HG02610 (cell line): Measurements from ENCODE around the gene HIBCH.
A peak's percentile ranks its signal among the peaks of the same experiment; 100 is the strongest.

Experiments used
- ATAC-seq: cut with Tn5 transposase; IDR thresholded peaks from one replicate; pipeline ENCODE4 v1.9.1; 2021; ENCODE audit warnings: mild to moderate bottlenecking, moderate library complexity; ENCODE audit not compliant: unreplicated experiment

HIBCH gene

DNA sequence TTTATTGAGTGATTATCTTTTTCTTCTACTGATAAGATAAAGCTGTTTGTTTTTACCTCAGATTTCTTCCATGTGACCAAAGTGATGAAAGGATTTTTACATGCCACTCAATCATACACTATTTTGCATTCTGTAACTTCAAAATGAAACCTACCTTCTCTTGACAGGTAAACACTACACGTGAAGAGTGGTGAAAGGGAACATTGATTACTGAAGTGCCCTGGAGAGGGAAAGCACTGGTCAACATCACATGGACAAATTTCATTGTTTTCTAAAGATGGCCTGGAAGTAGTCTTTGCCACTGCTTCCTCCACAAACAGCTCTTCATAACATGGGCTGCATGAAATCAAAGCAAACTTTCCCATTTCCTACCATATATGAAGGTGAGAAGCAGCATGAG is 120.1 kb downstream of the HIBCH start:
- ATAC-seq, result no peak

DNA sequence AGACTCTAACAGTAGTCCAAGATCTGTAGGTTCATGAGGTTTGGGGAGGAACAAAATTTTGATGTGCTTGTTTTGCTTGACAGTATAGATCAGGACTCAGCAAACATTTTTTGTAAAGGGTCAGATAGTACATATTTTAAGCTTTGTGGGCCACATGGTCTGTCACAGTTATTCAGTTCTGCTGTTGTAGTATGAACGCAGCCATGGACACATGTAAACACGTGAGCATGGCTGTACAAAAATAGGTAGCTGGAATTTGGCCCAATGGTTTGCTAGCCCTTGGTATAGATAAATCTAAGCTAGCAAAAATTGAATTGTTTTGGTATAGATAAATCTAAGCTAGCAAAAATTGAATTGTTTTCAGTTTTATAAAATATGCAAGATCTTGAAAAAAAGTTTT is 120.5 kb downstream of the HIBCH start:
- no peak for ATAC-seq

DNA sequence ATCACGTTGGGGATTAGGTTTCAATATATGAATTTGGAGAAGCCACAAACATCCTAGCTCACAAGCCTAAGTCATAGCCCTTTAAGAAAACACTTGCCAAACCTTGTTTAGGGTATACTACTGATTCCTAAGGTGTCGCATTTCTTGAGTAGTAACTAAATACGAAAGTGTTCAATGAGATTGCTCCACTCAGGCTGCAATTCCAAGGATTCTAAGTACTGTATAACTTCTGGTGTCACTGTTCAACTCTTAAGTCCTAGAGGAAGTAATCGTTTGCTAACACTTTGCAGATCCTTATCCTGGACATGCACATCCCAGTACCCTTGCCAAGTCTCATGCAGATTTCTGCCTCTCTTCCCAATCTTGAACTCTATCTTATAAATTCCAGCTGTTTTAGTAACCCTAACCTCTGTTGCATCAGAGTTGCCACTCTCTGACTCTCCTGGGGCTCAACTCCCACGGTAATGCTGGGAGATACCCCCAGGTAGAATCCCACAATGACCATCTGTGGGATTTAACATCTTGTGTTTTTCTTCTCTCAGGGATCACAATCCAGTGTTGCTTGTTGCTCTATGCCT is 122.4 kb downstream of the HIBCH start:
- ATAC-seq, result no peak

DNA sequence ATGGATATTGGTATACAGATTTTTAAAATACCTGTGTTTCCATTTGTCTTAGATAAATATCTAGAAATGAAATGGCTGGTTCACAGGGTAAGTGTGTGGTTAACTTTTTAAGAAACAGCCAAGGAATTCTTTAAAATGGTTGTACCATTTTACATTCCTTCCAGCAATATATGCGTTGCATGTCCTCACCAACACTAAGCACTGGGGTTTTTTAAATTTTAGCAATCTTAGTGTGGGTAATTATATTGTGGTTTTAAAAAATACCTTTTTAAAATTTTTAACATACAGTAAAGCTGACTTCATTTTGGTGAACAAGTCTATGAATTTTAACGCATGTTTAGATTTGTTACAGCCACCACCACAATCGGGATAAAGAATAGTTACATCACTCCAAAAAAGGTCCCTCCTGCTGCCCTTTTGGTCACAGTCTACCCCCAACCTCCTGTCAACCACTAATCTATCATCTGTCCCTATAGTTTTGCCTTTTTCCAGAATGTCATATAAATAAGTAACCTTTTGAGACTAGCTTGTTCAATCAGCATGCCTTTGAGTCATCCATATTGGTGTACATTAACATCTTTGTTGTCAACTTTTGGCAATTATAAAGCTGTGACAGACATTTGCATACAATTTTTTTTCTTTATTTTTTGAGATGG is 129.0 kb downstream of the HIBCH start:
- no peak for ATAC-seq

DNA sequence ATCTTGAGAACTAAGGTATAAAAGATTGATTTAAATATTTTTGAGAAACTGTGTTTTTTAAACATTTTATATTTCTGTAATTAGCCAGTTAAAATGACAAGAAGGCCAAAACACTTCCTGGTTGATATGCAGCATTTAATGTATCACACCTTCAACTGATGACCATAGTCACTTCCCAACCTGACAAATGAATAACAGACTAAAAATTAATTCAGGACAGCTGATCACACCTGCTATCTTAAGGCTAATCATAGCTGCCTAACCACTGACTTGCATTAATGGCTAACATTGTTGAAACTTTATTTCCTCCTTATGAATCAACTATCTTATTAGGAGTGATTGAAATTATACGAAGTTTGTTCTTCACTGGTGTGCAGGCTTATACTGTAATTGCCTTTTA is 131.3 kb downstream of the HIBCH start:
- ATAC-seq, result no peak

DNA sequence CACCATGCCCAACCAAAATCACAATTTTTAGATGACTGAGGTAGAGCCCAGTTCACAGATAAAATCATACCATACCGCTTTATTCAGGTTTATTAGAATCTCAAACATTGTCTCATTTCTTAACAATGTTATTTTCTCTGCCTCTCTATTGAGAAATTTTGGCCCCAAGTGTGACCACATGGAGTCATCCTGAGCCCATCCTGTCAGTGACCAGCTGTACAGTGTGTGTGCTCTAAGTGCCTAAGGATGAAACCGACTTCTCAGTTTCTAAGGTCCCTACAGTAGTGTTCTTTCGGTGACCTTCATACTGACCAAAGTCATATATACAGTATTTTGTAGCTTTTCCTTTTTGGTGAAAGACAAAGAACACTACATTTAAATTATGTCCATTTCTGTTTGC is 133.4 kb downstream of the HIBCH start:
- no peak for ATAC-seq

DNA sequence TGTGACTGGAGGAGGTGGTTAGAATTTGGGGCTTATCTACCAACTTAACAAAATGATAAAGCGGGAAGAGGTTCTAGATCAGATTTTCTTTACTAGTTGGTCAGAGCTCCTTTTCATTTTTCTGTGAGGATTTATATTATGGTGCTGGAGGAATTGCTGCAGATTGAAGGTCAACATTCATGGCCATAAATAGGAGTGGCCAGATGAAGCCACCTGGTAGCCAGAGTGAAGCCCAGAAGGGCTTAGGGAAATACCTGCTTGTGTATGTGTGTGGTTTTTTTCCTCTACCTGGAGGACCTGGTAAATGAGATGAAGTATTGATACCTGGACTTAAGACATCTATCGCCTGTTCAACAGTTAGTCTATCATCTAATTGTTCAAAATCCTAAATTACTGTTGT is 134.2 kb downstream of the HIBCH start:
- ATAC-seq, result no peak

DNA sequence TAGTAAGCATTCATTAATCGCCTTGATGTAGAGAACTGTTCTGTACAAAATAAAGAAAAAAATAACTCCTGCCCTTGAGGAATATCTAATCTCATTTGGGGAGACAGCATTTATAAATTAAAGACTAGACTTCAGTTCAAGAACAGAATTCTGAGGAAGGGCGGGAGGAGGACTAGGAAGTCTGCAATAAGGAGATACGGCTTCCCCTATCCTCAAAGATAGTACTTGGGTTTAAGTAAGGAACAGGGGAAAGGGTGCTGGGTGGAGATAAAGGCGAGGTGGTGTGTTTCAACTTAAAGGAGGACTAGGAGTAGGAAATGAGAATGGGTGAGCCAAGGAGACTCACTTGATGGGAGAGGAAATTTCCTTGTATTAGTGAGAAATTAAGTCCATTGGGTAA is 135.2 kb downstream of the HIBCH start:
- no peak for ATAC-seq

DNA sequence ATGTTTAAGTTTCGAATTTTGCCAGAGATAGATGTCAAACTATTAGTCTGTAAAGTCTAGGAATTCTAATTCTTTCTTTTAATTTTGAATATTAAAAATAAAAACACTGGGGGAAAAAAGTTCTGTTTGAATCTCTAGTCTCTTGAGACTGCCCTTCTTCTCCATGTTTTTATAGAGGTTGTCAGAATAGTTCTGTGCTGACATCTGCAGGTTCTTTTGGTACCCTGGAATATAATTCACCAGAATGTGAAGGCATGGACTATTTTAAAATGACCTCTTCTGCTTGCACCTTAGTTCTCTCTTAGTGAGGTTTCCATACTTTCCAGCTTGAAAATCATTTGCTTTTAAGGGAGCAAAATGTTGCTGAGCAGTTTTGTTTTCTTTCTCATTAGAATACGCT is 136.1 kb downstream of the HIBCH start:
- no peak for ATAC-seq

DNA sequence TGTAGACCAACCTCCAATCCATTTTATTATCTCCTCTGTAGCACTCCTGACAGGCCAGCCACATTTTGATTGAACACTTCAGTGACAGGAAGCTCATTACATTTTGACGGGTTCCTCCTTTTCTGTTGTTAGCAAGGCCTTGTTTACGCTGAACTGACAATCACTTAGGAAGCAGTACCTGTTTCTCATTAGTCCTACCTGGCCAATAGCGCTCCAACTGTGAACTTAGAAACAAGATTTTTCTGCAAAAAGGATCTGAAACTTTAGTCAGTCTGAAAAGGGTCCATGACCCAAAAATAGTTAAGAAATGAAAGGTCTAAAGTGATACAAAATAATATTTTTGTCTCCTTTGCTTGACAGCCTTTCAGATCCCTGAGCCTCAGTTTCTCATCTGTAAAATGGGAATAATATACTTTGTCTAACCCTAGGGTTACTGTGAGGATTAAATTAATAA is 137.5 kb downstream of the HIBCH start:
- no peak for ATAC-seq

DNA sequence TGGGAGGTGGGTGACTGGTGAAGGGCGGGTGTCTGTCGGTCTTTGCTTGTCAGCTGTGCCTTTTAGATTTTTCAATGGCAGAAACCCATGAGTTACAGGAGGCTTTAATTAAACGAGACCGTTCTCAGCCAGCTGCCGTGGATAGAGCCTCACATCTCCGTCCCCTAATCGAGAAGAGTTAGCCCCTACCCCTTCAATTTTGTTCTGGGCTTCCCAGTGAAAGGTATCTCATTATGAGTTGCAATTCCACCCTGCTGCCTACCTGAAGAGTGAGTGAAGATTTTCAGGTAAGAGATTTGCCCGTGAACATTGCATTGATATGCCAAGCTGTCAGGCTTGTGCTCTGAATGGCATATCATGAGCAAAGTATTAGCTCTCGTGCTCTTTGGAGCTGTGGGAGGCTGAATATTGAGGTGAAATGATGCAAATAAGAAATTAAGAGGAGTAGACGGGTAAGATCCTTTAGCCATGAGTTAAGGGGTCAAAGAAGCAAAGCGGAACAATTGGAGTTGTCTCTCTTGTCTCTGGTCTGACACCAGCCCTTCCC is 138.4 kb downstream of the HIBCH start:
- ATAC-seq, result no peak

DNA sequence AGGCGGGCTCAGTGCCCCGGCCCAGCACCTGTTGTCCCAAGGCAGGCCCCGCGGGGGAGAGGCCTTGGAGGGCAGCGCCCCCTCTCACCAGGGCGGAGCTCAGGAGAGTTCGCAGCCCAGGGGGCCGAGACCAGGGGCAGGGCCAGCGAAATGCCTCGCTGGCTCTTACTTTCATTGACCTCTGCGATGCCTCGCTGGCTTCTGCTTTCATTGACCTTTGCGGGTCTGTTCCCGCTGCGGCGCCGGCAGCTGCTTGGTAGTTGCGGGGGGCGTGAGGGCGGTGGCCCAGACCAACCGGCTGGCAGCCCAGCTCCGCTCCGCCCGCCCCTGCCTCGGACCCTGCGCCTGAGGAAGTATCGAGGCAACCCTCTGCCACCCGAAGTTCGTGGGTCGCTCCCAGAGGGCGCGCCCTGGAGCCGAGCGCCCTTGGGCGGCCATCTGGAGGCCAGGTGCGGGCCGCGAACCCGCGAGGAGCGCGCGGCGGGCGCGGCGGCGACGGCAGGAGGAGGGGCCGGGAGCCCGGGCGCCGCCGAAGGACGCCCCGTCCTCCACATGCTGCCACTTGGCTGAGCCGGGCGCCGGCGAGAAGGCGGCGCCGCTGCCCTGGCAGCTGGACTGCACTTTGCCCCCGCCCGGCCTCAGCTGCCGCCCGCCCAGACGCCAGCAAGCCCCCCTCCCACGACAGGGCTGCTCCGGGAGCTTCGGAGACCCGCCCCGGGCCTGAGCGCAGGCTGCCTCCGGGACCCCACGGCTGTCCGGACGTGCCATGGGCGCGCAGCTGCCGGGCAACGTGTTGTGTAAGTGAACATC is 139.1 kb downstream of the HIBCH start:
- ATAC-seq, result peak; percentile 75

DNA sequence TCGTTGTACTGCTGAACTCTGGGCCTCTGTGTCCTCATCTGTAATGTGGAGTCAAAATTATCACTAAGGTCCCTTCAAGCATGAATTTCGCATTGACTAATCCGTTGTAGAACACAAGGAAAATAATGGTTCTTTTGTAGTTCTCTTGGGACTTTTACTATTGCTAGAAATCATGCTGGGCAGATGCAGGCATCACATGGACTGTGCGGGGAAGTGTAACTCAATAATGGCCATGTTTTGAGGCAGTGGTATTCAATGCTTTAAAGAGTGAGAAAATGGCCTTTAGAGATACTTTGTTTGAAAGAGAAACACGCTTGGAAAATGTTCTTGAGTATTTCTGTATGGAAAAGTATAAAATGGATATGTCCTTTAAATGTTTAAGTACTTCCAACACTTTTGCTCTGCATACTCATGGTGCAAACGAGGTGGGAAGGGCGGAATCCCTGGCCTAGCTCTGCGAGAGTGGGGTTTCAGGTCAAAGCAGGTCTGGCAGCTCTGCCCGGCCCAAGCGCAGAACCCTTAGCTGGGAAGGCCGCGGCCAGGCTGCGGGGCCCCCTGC is 139.8 kb downstream of the HIBCH start:
- no peak for ATAC-seq

DNA sequence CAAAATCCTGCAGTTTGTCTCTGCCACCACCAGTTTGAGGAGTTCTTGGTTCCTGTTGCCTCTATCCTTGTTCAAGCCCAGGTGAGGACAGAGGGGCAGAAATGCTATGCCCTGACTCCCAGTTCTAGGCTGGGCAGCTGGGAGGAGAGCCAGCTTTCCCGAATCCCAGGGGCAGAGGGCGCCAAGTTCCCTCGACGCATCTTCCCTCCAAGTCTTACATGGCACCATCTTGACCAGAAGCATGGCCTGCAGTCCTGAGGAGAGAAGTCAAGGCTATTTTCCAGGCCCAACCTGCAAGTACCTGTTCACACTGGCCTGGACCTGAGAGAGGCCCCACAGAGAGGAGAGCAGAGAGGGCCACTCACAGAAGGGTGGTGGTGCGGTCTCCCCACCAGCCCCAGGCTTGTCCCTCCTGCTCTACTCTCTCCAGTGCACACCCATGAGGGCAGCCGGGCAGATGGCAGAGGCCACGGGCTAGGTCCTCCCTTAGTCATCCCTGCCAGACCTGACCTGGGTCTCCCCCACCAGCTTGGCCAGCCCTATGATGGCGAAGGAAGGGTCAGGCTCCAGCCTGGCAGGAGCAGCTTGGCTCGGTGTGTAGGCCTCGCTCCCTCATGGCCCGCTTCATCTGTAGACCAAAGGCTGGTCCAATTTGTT is 141.4 kb downstream of the HIBCH start:
- no peak for ATAC-seq

DNA sequence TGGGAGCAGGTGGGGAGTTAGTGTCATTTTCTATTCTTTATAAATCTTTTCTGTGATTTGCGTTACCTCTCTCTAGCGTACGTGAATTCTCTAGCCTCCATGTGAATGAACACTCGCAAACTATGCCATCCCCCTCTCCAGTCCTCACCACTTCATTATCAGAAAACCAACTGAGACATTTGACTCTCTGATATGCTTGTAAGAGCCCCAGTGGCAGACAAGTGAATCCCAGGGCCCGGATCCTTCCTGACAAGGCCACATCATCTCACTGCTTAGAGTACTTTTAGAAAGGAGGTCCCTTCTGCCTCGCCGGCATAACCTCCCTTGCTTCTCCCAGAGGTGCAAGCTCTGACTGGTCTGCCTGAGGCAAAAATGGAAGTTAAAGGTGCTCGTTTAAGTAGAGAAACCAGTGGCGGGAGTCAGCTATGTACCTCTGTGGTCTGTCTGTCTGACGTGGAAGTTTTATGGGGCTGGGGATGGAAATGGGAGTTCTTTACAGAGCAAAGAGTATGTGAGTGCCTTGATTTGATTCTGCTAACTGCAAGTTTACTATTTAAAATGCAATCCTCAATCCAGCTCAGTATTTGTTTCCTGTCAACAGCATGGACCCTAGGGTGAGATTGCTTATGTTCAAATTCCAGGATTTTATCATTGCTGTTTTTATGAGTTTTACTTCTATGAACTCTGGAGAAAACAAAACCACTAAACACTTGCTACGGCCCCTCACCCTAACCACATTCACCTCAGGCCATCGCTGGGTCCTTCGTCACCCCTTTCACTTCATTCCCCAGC is 142.2 kb downstream of the HIBCH start:
- no peak for ATAC-seq

DNA sequence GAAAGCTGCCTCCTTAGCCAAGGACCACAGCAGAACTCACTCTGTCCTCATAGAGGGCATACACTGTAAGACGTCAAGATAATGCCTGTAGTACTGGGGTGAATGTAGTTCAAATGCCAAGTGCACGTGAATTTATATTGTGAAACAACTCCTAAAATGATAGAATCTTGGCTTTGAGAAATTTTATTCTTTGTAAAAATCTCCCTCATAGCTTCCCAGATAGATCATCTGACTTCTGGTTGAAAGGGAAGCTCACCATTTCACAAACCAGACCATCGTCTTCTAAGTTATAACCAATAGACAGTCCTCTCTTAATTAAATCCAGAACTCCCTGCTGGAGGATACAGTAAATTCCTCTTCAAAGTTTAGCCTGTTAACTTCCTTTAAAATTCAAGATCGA is 146.2 kb downstream of the HIBCH start:
- ATAC-seq, result no peak

DNA sequence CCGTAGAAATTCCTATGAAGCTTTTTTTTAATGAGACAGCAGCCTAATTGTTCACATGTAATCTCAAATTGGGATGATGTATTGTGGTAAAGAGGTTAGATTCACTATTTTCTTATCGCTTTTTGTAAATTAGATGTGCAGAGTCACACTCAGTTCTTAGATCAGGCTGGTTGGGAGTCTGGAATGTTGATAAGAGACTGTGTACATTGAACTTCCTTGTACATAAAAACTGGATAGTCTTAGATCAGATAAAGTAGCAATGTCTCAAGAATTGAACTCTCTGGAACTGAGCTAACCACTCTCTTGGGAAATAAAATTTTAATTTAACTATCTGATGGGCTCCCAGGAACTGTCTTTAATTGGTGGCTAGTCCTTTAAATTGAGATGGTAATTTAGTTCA is 149.0 kb downstream of the HIBCH start:
- ATAC-seq, result no peak

DNA sequence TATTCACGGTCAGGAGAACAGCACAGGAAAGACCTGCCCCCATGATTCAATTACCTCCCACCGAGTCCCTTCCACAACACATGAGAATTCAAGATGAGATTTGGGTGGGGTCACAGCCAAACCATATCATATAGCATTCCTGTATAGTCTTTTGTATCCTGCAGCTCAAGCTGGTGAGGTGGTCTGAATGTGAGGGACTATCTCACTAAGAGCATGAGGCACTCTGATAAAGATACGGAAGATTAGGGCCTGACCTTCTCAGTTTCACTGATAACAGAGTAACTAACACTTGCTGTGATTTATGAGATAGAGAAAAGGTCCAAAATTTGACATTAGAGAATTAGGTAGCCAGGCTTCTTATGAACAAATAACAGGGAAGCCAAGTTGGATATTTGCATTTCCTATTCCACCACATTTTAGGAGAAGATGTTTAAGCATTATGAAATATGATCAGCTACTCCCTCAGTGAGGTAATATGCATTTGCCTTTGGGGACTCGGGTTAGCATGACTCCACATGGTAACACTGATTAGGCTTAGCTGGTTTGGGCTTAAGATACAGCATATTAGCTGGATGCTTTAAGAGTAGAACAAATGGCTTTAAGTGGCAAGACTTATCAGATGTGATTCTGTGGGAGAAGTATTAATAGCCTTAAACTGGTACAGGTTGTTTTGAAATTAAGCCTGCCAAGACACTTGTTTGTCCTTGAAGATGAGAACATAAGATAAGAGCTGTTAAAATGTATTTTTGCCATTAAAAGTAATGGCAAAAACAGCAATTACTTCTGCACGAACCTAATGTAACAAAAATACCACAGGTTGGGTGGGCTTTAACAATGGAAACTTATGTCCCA is 150.2 kb downstream of the HIBCH start:
- no peak for ATAC-seq

DNA sequence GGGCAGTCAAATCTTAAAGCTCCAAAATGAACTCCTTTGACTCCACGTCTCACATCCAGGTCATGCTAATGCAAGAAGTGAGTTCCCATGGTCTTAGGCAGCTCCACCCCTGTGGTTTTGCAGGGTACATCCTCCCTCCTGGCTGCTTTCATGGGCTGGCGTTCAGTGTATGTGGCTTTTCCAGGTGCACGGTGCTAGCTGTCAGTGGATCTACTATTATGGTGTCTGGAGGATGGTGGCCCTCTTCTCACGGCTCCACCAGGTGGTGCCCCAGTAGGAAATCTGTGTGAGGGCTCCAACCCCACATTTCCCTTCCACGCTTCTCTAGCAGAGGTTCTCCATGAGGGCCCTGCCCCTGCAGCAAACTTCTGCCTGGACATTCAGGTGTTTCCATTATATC is 151.9 kb downstream of the HIBCH start:
- ATAC-seq, result no peak
